K562 (cell line): ENCODE data around the gene SETD4. TPM values are rescaled to one million over a fixed set of nuclear protein-coding genes. Genes with fewer than 3 reads are reported as not detected.
A peak's percentile ranks its signal among the peaks of the same experiment; 100 is the strongest.

Source experiments
- CAMTA2 ChIP-seq: fragments of 250-450 bp; sonication (Bioruptor Pico); conservative IDR thresholded peaks from 2 replicates; pipeline ENCODE4 v1.5.1; 2022
- CHD4 ChIP-seq: fragments of 200-600 bp; sonication (generic); IDR thresholded peaks from 3 replicates; pipeline ENCODE4 v1.6.1; 2012; ENCODE audit warnings: low read depth, mild to moderate bottlenecking, mixed read lengths, low read length, inconsistent platforms; ENCODE audit not compliant: insufficient read depth, insufficient replicate concordance, poor library complexity, severe bottlenecking
- DDX20 ChIP-seq: fragments of 450-650 bp; IDR thresholded peaks from 2 replicates; pipeline ENCODE4 v1.6.1; 2016; ENCODE audit warnings: missing genetic modification characterization, low read depth, mild to moderate bottlenecking, missing compliant biosample characterization, moderate library complexity
- HDAC1 ChIP-seq, 2 experiments: fragments of 450-650 bp; IDR thresholded peaks; 2 replicates each; pipeline ENCODE4 v1.6.1; 2016 to 2017; ENCODE audit warnings: inconsistent platforms in 1 of 2, mild to moderate bottlenecking in 1 of 2, moderate library complexity in 1 of 2
- HDAC2 ChIP-seq: fragments of 450-650 bp; IDR thresholded peaks from 2 replicates; pipeline ENCODE4 v1.6.1; 2016; ENCODE audit warnings: mild to moderate bottlenecking
- HMGN3 ChIP-seq: IDR thresholded peaks from 2 replicates; pipeline ENCODE4 v1.6.1; 2011; ENCODE audit warnings: borderline replicate concordance, low read depth, mild to moderate bottlenecking, mixed read lengths, low read length; ENCODE audit not compliant: insufficient read length; ENCODE audit errors: extremely low read depth
- MIER1 ChIP-seq: fragments of 450-650 bp; IDR thresholded peaks from 2 replicates; pipeline ENCODE4 v1.6.1; 2016; ENCODE audit warnings: antibody characterized with exemption, mild to moderate bottlenecking, low read depth
- NCOA4 ChIP-seq: fragments of 450-650 bp; IDR thresholded peaks from 2 replicates; pipeline ENCODE4 v1.6.1; 2018; ENCODE audit warnings: mild to moderate bottlenecking; ENCODE audit not compliant: partially characterized antibody
- NCOR1 ChIP-seq: fragments of 450-650 bp; IDR thresholded peaks from 2 replicates; pipeline ENCODE4 v1.6.1; 2016; ENCODE audit warnings: mild to moderate bottlenecking, moderate library complexity
- NR1H2 ChIP-seq: sonication (generic); formaldehyde crosslinking; IDR thresholded peaks from 2 replicates; pipeline ENCODE4 v1.4.0; 2020; ENCODE audit warnings: mild to moderate bottlenecking, missing genetic modification reagents
- NR3C1 ChIP-seq: sonication (generic); formaldehyde crosslinking; IDR thresholded peaks from 2 replicates; pipeline ENCODE4 v1.8.1; 2022; ENCODE audit warnings: missing genetic modification reagents
- POLR2A ChIP-seq: fragments of 450-650 bp; conservative IDR thresholded peaks from 2 replicates; pipeline ENCODE4 v1.6.1; 2016
- RBM34 ChIP-seq: fragments of 200-400 bp; formaldehyde crosslinking; IDR thresholded peaks from 2 replicates; pipeline ENCODE4 v1.6.1; 2018; ENCODE audit warnings: low read length, borderline replicate concordance; ENCODE audit not compliant: insufficient read depth
- SIX5 ChIP-seq, 2 experiments: IDR thresholded peaks; 2 replicates each; pipeline ENCODE4 v1.6.1; 2011; ENCODE audit warnings: low read length in 2 of 2, borderline replicate concordance in 1 of 2, low read depth in 1 of 2, mild to moderate bottlenecking in 1 of 2, moderate library complexity in 1 of 2; ENCODE audit not compliant: insufficient read depth in 1 of 2
- SMARCA4 ChIP-seq: fragments of 450-650 bp; IDR thresholded peaks from 2 replicates; pipeline ENCODE4 v1.6.1; 2016
- TBL1XR1 ChIP-seq, 2 experiments: IDR thresholded peaks; 2 replicates each; pipeline ENCODE4 v1.6.1; 2012; ENCODE audit warnings: improper control_type of control experiment in 2 of 2, low read length in 2 of 2, mild to moderate bottlenecking in 1 of 2
- TFAM ChIP-seq: fragments of 250-450 bp; sonication (Bioruptor Pico); conservative IDR thresholded peaks from 2 replicates; pipeline ENCODE4 v1.5.0; 2021; ENCODE audit warnings: mild to moderate bottlenecking, moderate library complexity
- TRIM28 ChIP-seq: fragments of 450-650 bp; IDR thresholded peaks from 2 replicates; pipeline ENCODE4 v1.6.1; 2017
- ZNF408 ChIP-seq: fragments of 250-450 bp; sonication (Bioruptor Pico); IDR thresholded peaks from 2 replicates; pipeline ENCODE4 v1.4.0; 2020; ENCODE audit warnings: low read depth, mild to moderate bottlenecking, moderate library complexity
- ZNF79 ChIP-seq: fragments of 250-450 bp; sonication (Bioruptor Pico); IDR thresholded peaks from 2 replicates; pipeline ENCODE4 v1.4.0; 2020; ENCODE audit warnings: low read depth, mild to moderate bottlenecking, moderate library complexity
- polyA plus RNA-seq, 8 experiments: library from polyadenylated mRNA; depleted of rRNA in 4 of 8; stranded (reverse) in 5 of 8; unstranded in 3 of 8; fragments of >200 nt; fragmentation: Nextera tagmentation in 2 of 8; fragmentation: Illumina TruSeq in 1 of 8; extraction: Ambion mirVana in 2 of 8; extraction: Trizol in 1 of 8; gene quantifications; 2 replicates each; pipeline versions ENCODE4 v1.2.1 to v1.2.3, GENCODE V29; 2011 to 2014; ENCODE audit warnings: inconsistent platforms in 1 of 8, missing spikeins in 1 of 8
- total RNA-seq, 7 experiments: library from RNA; depleted of rRNA in 6 of 7; stranded (reverse); fragments of >200 nt in 6 of 7; fragmentation: Illumina TruSeq in 2 of 7; extraction: Trizol in 2 of 7; gene quantifications; 2 replicates each; pipeline versions ENCODE4 v1.2.1 to v1.2.3, GENCODE V29; 2011 to 2021; ENCODE audit warnings: low replicate concordance in 1 of 7
- TF ChIP-seq, protein P1 (sequence below): IDR thresholded peaks from 2 replicates; pipeline ENCODE4 v1.6.1; 2011; ENCODE audit not compliant: insufficient read length; ENCODE audit errors: extremely low read depth
- TF ChIP-seq, protein P2 (sequence below): sonication (generic); formaldehyde crosslinking; IDR thresholded peaks from 2 replicates; pipeline ENCODE4 v1.8.0; 2022; ENCODE audit warnings: mild to moderate bottlenecking, missing genetic modification reagents
- TF ChIP-seq, protein P3 (sequence below): fragments of 450-650 bp; IDR thresholded peaks from 2 replicates; pipeline ENCODE4 v1.6.1; 2016; ENCODE audit warnings: antibody characterized with exemption
- TF ChIP-seq, protein P4 (sequence below): fragments of 250-450 bp; sonication (Bioruptor Pico); IDR thresholded peaks from 2 replicates; pipeline ENCODE4 v1.9.0; 2021; ENCODE audit warnings: mild to moderate bottlenecking

Gene SETD4
- total and polyA plus RNA-seq, 9 of the 15 experiments (the other 6 are each of a cell fraction or from before 2014, with no cell fraction given), result 16.1 to 51.3 (median 25.7) TPM

DNA sequence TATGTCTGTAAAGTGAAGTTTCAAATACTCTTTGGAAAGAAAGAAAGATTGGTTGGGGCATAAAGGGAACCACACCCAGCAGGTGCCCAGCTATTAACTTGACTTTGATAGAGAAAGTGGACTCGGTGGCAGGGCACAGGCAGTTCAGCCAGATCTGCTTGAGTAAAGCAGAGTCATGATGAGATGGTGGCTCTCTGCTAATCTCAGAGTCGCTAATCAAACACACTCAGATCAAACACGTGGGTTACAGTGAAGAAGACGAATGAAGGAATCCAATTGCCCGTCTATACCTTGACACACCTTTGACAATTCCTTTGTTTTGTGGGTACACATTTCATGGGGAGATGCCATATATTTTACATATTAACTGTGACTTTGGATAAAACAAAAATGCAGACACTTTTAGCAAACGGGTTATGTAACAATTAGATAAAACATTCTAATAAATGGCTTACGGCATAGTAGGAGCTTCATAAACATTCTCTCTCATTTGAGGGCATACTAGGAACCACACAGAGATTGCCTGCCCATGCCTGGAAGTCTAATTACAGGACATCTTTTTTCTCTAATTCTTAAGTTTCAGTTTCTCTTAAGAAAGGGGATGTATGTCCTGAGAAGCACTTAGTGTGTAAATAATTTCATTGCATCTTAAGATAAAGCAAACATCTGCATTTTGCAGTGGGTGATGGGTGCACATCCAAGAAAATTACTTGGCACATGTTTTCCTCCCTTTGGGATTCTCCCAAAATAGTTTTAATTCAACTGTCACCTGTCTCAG, 16.7 kb upstream of the SETD4 start (continued):
- no peak for TF ChIP-seq NCOA4
- TF ChIP-seq, protein P1, sequence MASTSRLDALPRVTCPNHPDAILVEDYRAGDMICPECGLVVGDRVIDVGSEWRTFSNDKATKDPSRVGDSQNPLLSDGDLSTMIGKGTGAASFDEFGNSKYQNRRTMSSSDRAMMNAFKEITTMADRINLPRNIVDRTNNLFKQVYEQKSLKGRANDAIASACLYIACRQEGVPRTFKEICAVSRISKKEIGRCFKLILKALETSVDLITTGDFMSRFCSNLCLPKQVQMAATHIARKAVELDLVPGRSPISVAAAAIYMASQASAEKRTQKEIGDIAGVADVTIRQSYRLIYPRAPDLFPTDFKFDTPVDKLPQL, result no peak
- TF ChIP-seq DDX20 (tag), result no peak
- TF ChIP-seq, protein P2, sequence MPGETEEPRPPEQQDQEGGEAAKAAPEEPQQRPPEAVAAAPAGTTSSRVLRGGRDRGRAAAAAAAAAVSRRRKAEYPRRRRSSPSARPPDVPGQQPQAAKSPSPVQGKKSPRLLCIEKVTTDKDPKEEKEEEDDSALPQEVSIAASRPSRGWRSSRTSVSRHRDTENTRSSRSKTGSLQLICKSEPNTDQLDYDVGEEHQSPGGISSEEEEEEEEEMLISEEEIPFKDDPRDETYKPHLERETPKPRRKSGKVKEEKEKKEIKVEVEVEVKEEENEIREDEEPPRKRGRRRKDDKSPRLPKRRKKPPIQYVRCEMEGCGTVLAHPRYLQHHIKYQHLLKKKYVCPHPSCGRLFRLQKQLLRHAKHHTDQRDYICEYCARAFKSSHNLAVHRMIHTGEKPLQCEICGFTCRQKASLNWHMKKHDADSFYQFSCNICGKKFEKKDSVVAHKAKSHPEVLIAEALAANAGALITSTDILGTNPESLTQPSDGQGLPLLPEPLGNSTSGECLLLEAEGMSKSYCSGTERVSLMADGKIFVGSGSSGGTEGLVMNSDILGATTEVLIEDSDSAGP, result no peak
- TF ChIP-seq TFAM, result no peak
- no peak for TF ChIP-seq HDAC1 (IDR thresholded peaks at IDR 0.05)
- TF ChIP-seq NR1H2 (CRISPR knock-in tag), result no peak
- TF ChIP-seq ZNF79, result no peak
- no peak for TF ChIP-seq NR3C1
- peak; percentile 58; the same call in 1 of the 2 replicates for TF ChIP-seq SMARCA4
- TF ChIP-seq CHD4, result no peak
- TF ChIP-seq POLR2A, result no peak
- TF ChIP-seq SIX5 (IDR thresholded peaks at IDR 0.05; ENCODE audit: borderline replicate concordance in 1 of 2, insufficient read depth in 1 of 2, low read depth in 1 of 2, low read length in 2 of 2), result no peak
- TF ChIP-seq, protein P3, sequence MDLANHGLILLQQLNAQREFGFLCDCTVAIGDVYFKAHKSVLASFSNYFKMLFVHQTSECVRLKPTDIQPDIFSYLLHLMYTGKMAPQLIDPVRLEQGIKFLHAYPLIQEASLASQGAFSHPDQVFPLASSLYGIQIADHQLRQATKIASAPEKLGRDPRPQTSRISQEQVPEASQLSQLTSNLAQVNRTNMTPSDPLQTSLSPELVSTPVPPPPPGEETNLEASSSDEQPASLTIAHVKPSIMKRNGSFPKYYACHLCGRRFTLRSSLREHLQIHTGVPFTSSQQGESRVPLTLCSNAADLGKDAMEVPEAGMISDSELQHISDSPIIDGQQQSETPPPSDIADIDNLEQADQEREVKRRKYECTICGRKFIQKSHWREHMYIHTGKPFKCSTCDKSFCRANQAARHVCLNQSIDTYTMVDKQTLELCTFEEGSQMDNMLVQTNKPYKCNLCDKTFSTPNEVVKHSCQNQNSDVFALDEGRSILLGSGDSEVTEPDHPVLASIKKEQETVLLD, result no peak
- no peak for TF ChIP-seq TBL1XR1 (IDR thresholded peaks at IDR 0.05; ENCODE audit: low read length in 2 of 2)
- peak; percentile 50; the same call in 1 of the 2 replicates for TF ChIP-seq NCOR1
- TF ChIP-seq RBM34, result no peak
- TF ChIP-seq ZNF408, result no peak
- TF ChIP-seq MIER1, result no peak
- TF ChIP-seq HDAC2, result no peak
- TF ChIP-seq, protein P4, sequence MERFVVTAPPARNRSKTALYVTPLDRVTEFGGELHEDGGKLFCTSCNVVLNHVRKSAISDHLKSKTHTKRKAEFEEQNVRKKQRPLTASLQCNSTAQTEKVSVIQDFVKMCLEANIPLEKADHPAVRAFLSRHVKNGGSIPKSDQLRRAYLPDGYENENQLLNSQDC (CRISPR knock-in tag), result no peak
- no peak for TF ChIP-seq TRIM28
- no peak for TF ChIP-seq HMGN3
- TF ChIP-seq CAMTA2 (CRISPR knock-in tag), result no peak
